HG03095 (cell line): ENCODE measurements around the gene STPG1.

Experiments
- ATAC-seq: cut with Tn5 transposase; IDR thresholded peaks from one replicate; pipeline ENCODE4 v1.9.1; 2021; ENCODE audit warnings: moderate library complexity; ENCODE audit not compliant: unreplicated experiment

Gene STPG1

GRCh38 chr1:24319962-24320361, 93.6 kb downstream of the STPG1 start:
- no peak for ATAC-seq

- ATAC-seq = no peak
Measured at GRCh38 chr1:24319312-24319863, 94.2 kb downstream of the STPG1 start, which contains the start of gene GRHL3. Gene GRHL3 (plus strand): TSS chr1:24319357. CDS start chr1:24319552, 195 bp downstream.

GRCh38 chr1:24318615-24319311, 94.8 kb downstream of the STPG1 start:
- ATAC-seq = no peak

- ATAC-seq = no peak
Measured at GRCh38 chr1:24317956-24318614, 95.5 kb downstream of the STPG1 start.

- ATAC-seq = no peak
Measured at GRCh38 chr1:24317081-24317480, 96.5 kb downstream of the STPG1 start.

GRCh38 chr1:24316645-24317044, 96.9 kb downstream of the STPG1 start:
- no peak for ATAC-seq

GRCh38 chr1:24315391-24315790, 98.2 kb downstream of the STPG1 start:
- ATAC-seq = no peak

- no peak for ATAC-seq
Measured at GRCh38 chr1:24311741-24312140, 101.8 kb downstream of the STPG1 start.

GRCh38 chr1:24311234-24311633, 102.3 kb downstream of the STPG1 start:
- ATAC-seq = no peak

- no peak for ATAC-seq
Measured at GRCh38 chr1:24309762-24310485, 103.7 kb downstream of the STPG1 start.

GRCh38 chr1:24308365-24309015, 105.1 kb downstream of the STPG1 start:
- ATAC-seq = no peak
